ENCODE results near the gene SEMA5B. TPM values are rescaled to one million over a fixed set of nuclear protein-coding genes. Genes with fewer than 3 reads are reported as not detected.

Gene SEMA5B
- total RNA-seq, 1 donor from 2014 or later, result 4.2 TPM

DNA sequence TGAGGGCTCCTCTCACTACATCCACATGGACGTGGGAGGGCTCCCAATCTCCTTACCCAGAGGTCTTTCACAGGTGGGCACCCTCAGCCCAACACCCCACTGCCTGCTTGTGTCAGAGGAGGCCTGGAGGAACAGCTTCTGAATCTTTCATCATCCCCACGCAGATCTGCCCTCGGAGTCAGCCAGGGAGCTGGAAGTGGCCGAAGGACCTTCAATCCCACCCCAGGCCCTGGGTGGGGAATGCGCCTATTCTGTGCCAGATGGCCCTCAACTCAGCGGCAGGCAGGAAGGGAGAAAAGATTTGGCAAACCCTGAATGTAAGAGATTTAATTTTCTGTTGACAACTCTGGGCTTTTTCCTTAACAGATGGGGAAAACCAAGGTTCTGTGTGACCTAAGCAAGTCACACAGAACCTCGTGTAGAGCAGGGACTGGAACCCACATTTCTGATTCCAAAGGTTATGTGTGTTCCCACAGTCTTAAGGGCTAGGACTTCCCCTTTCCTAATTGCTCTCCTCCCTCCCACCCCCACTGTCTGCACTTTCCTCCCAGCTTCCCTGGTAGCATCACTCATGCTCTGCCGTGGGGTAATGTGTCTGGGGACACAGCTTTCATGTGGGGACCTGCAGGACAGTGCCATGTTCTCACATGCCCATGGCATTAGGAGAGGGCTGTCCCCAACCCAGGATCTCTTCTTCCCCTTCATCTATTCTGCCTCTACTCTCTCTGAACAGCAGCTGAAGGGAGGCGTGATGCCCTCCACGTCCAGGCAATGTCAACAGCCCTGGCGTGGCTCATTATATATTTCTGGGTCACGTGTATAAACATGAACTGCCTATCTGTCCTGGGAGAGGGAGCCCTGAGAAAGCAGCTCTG is 98.1 kb downstream of the SEMA5B start:
- H3K27ac Mint-ChIP-seq, result no peak overlapping the region
- no peaks in the 10 kb centered on the region for H3K36me3 Mint-ChIP-seq (ENCODE audit: insufficient read depth)
- TF ChIP-seq, protein P1, sequence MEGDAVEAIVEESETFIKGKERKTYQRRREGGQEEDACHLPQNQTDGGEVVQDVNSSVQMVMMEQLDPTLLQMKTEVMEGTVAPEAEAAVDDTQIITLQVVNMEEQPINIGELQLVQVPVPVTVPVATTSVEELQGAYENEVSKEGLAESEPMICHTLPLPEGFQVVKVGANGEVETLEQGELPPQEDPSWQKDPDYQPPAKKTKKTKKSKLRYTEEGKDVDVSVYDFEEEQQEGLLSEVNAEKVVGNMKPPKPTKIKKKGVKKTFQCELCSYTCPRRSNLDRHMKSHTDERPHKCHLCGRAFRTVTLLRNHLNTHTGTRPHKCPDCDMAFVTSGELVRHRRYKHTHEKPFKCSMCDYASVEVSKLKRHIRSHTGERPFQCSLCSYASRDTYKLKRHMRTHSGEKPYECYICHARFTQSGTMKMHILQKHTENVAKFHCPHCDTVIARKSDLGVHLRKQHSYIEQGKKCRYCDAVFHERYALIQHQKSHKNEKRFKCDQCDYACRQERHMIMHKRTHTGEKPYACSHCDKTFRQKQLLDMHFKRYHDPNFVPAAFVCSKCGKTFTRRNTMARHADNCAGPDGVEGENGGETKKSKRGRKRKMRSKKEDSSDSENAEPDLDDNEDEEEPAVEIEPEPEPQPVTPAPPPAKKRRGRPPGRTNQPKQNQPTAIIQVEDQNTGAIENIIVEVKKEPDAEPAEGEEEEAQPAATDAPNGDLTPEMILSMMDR (IDR thresholded peaks at IDR 0.05; ENCODE audit: unreplicated experiment), result no peak
- H3K4me1 Mint-ChIP-seq (ENCODE audit: low read depth), result no peaks in the 10 kb centered on the region
- peaks cover 13% of the 10 kb centered on the region for H3K27me3 Mint-ChIP-seq
- no peak for DNase-seq (ENCODE audit: low spot score, unreplicated experiment)
- no peaks in the 10 kb centered on the region for H3K9me3 Mint-ChIP-seq (ENCODE audit: low read depth)
- H3K4me3 Mint-ChIP-seq (ENCODE audit: low read depth), result no peak overlapping the region

DNA sequence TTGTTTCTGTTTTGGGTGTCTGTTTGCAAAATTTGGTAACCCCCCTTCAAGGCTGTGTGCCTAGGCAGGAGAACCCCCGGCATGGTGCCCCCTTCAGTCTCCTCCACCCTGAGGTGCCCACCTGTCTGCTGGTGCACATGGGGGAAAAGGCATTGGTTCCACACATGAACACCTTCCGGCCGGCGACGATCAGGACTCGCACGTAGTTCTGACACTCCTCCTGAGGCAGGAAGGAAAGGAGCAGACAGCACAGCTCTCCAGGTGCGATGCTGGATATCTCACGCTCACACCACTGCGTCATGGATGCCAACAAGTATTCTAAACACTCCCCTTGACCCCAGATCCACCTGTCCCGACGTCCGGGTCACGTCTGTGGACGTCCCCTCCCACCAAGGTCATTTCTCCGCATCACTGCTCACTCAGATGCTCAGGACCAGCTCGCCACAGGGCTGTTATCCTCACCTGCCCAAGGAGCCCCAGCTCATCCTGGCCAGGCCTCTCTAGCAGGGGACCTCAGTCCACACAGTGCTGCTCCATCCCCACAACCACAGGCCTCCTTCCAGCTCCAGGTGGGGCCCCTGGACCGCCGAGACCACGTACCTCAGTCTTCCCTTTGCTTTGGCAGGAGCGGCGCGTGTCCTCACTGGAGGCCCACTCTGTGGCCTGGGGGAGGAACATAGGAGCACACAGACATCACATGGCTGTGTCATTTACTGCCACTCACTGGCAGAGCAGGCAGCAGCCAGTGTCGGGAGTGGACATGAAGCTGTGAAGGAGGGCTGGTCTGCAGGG is 99.0 kb downstream of the SEMA5B start:
- TF ChIP-seq, protein P1 (IDR thresholded peaks at IDR 0.05; ENCODE audit: unreplicated experiment), result no peak
- DNase-seq (ENCODE audit: low spot score, unreplicated experiment), result no peak
- H3K4me3 Mint-ChIP-seq (ENCODE audit: low read depth), result no peak overlapping the region
- no peak overlapping the region for H3K27ac Mint-ChIP-seq
- peaks cover 13% of the 10 kb centered on the region for H3K27me3 Mint-ChIP-seq
- no peaks in the 10 kb centered on the region for H3K4me1 Mint-ChIP-seq (ENCODE audit: low read depth)
- H3K36me3 Mint-ChIP-seq (ENCODE audit: insufficient read depth), result no peaks in the 10 kb centered on the region
- H3K9me3 Mint-ChIP-seq (ENCODE audit: low read depth), result no peaks in the 10 kb centered on the region

DNA sequence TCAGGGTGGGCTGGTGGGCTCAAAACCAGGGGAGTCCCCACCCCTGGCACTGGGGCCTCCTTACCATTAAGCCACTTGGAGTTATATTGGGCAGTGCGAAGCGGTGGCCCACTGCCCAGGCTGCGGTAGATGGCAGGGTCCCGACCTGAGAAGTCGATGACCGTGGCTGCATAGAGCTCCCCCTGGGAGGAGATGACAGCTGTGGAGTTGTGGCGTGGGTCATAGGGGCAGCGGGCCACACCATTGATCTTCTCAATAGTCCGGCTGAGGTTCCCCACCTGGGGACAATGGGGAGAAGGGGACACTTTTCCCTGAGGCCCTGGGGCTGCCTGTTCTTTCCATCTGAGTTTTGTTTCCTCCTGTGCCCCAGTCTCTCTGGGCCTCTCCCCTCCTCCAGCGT is 99.8 kb downstream of the SEMA5B start:
- Mint-ChIP-seq H3K9me3 (ENCODE audit: low read depth) (no peaks in the 10 kb centered on the region), H3K36me3 (ENCODE audit: insufficient read depth) (no peaks in the 10 kb centered on the region), H3K4me3 (ENCODE audit: low read depth) (no peak overlapping the region), H3K4me1 (ENCODE audit: low read depth) (no peaks in the 10 kb centered on the region), H3K27ac (no peak overlapping the region), H3K27me3 (peaks cover 10% of the 10 kb centered on the region)
- no peak for DNase-seq (ENCODE audit: low spot score, unreplicated experiment)
- TF ChIP-seq, protein P1 (IDR thresholded peaks at IDR 0.05; ENCODE audit: unreplicated experiment), result no peak

DNA sequence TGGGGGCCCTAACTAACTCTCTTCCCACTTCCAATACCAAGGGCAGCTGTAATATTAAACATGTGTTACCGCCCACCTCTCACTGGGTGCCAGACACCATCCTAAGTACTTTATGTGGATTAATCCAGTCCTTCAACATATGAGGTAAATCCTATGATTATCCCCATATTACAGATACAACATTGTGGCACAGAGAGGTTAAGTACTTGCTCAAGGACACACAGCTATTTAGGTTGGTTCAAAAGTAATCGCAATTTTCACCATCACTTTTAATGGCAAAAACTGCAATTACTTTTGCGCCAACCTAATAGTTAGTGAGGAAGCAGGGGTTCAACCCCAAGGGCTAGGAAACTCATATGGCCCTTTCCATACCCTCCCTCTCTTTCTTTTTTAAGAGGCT is 100.8 kb downstream of the SEMA5B start:
- H3K27me3 Mint-ChIP-seq, result peaks cover 10% of the 10 kb centered on the region
- no peaks in the 10 kb centered on the region for H3K4me1 Mint-ChIP-seq (ENCODE audit: low read depth)
- H3K4me3 Mint-ChIP-seq (ENCODE audit: low read depth), result no peak overlapping the region
- no peak for DNase-seq (ENCODE audit: low spot score, unreplicated experiment)
- no peak overlapping the region for H3K27ac Mint-ChIP-seq
- no peaks in the 10 kb centered on the region for H3K9me3 Mint-ChIP-seq (ENCODE audit: low read depth)
- no peaks in the 10 kb centered on the region for H3K36me3 Mint-ChIP-seq (ENCODE audit: insufficient read depth)
- TF ChIP-seq, protein P1 (IDR thresholded peaks at IDR 0.05; ENCODE audit: unreplicated experiment), result no peak

DNA sequence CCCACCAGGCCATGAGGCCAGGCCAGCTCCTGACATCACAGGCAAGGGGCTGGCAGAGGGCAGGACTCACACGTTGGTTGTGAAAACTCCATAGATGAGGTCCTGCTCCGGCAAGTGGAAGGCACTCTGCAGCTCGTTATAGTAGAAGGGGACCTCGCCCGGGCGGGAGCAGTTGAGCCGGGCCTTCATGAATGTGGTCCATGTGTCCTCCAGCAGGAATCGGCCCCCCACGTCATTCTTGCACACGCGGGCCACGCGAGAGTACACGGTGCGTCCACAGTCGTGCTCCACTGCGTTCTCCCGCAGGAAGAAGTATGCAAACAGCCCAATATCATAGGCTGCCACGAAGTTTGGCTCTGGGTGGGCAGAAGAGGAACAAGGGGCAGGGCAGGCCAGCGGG is 101.2 kb downstream of the SEMA5B start:
- Mint-ChIP-seq H3K9me3 (ENCODE audit: low read depth) (no peaks in the 10 kb centered on the region), H3K36me3 (ENCODE audit: insufficient read depth) (no peaks in the 10 kb centered on the region), H3K4me1 (ENCODE audit: low read depth) (no peaks in the 10 kb centered on the region), H3K4me3 (ENCODE audit: low read depth) (no peak overlapping the region), H3K27me3 (peaks cover 14% of the 10 kb centered on the region), H3K27ac (no peak overlapping the region)
- DNase-seq (ENCODE audit: low spot score, unreplicated experiment), result no peak
- TF ChIP-seq, protein P1 (IDR thresholded peaks at IDR 0.05; ENCODE audit: unreplicated experiment), result no peak
